ENCODE data around the gene HAO2. TPM values are rescaled to one million over a fixed set of nuclear protein-coding genes. Genes with fewer than 3 reads are reported as not detected.

Gene HAO2
- total RNA-seq, 6 experiments from 2014 or later: 33.9 to 282 (median 99.3) TPM

DNA sequence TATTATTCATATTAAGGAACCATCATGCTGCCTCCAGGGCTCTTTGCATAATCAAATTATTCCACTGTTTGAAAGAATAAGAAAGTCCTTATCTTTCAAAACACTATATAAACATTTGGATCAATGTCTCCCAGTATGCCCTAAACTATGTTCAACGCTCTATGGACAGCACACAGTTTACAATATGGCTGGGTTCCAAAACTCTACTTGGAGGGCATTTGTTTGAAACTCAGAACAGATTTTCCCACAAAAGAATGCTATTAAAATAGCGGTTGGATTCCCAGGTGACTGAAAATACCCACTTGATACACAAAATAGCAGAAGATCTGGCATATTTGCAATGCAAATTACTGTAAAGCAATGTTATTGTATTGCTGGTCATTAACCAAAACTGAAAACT, 3.2 kb downstream of the HAO2 start:
- ATAC-seq: peak; percentile 14 to 51 (median 18)

DNA sequence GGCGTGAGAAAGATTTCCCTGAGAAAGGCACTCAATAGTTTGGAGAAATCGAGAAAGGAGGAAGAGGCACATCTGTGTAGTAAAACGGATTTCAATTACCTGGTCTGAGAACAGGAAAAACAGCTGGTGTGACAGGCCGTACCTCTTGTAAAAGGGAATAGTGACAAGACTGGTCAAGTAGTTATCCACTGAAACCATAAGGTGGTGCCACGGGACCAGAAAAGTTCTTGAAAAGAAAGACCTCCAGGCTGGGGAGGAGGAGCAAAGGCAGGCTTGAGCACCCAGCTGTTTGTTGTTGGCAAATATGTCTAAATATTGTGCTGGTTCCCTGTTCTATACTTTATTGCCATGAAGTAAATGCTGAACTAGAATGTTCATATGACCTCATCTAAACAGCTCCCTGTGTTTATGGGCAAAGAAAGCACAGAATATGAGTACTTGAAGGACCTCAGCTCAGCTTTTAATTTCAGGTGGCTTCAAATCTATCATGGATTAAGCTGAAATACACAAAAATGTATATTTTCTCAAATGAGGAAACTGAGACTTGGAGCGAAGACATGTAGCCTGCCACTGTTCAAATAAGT, 4.0 kb downstream of the HAO2 start:
- ATAC-seq: peak; percentile 60 to 76 (median 74)
- WGBS (ENCODE audit: insufficient coverage, low coverage, low lambda C conversion rate, missing lambda C conversion rate): 7% methylated on average over 6 of the region's 6 CpGs
- H3K4me3 ChIP-seq: peak overlapping the region in 1 of 3 donors; percentile 7
- no peak for TF ChIP-seq POLR2A (IDR thresholded peaks at IDR 0.05)
- TF ChIP-seq CTCF (IDR thresholded peaks at IDR 0.05): peak; percentile 38 to 50 (median 46)
- no peaks in the 10 kb centered on the region for H3K36me3 ChIP-seq
- peak in 2 of 3 donors; percentile 32 to 60 for DNase-seq
- no peaks in the 10 kb centered on the region for H3K27me3 ChIP-seq
- H3K9me3 ChIP-seq: no peaks in the 10 kb centered on the region
- peaks cover 0 to 91% (median 19%) of the 10 kb centered on the region in 4 donors for H3K4me1 ChIP-seq
- H3K27ac ChIP-seq: peak overlapping the region in 2 of 3 donors; percentile 56 to 61
- intact Hi-C loops (cut with DNase I): no loop called here

More for the DNA sequence above, 3.2 kb downstream of the HAO2 start:
- Histone ChIP-seq H3K36me3 (peaks cover 0 to 4% (median 0%) of the 10 kb centered on the region in 4 donors), H3K4me3 (peak overlapping the region in 1 of 3 donors; percentile 7), H3K4me1 (peaks cover 0 to 90% (median 21%) of the 10 kb centered on the region in 4 donors), H3K9me3 (no peaks in the 10 kb centered on the region), H3K27ac (peak overlapping the region in 2 of 3 donors; percentile 56 to 61), H3K27me3 (no peaks in the 10 kb centered on the region)
- DNase-seq: no peak
- intact Hi-C loops (cut with DNase I): no loop called here
- 22% methylated on average over 2 of the region's 2 CpGs for WGBS (ENCODE audit: insufficient coverage, low coverage, low lambda C conversion rate, missing lambda C conversion rate)
- TF ChIP-seq POLR2A (IDR thresholded peaks at IDR 0.05) (no peak), CTCF (IDR thresholded peaks at IDR 0.05) (no peak)

DNA sequence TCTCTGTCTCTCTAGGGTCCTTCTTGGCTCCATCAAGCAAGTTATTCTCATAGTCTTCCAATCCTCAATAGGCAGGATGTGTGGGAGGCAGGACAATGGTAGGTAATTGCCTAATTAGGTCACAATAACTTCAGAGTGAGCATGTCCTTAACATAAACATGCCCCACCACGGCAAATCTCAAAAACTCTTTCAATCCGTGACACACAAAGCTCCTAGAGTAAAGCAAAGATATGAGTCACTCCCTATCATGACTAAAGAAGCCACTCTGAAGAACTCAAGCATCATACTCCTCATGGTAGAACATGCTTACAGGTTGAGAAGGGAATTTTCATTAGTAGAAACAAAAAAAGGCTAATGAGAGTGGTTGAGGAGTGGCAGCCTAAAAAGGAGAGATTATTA, 4.9 kb downstream of the HAO2 start:
- Histone ChIP-seq H3K4me1 (peaks cover 0 to 88% (median 16%) of the 10 kb centered on the region in 4 donors), H3K27me3 (no peaks in the 10 kb centered on the region), H3K4me3 (no peak overlapping the region), H3K36me3 (no peaks in the 10 kb centered on the region), H3K9me3 (no peaks in the 10 kb centered on the region), H3K27ac (peak overlapping the region in 2 of 3 donors; percentile 56 to 61)
- 34% methylated on average over 2 of the region's 2 CpGs for WGBS (ENCODE audit: insufficient coverage, low coverage, low lambda C conversion rate, missing lambda C conversion rate)
- ATAC-seq (no peak), DNase-seq (no peak)
- TF ChIP-seq CTCF (IDR thresholded peaks at IDR 0.05) (no peak), POLR2A (IDR thresholded peaks at IDR 0.05) (no peak)
- intact Hi-C loops (cut with DNase I): no loop called here

GRCh38 chr1:119374208-119374874, 5.8 kb downstream of the HAO2 start:
- peaks cover 0 to 82% (median 17%) of the 10 kb centered on the region in 4 donors for H3K4me1 ChIP-seq
- no peaks in the 10 kb centered on the region for H3K36me3 ChIP-seq
- 24% methylated on average over 4 of the region's 4 CpGs for WGBS (ENCODE audit: insufficient coverage, low coverage, low lambda C conversion rate, missing lambda C conversion rate)
- peak overlapping the region in 2 of 3 donors; percentile 46 to 56 for H3K27ac ChIP-seq
- no peak for DNase-seq
- H3K9me3 ChIP-seq: no peaks in the 10 kb centered on the region
- H3K27me3 ChIP-seq: no peaks in the 10 kb centered on the region
- ATAC-seq: peak in 3 of 4 donors; percentile 3 to 6 (median 5)
- intact Hi-C loops (cut with DNase I): no loop called here
- H3K4me3 ChIP-seq: no peak overlapping the region
- TF ChIP-seq POLR2A (IDR thresholded peaks at IDR 0.05) (no peak), CTCF (IDR thresholded peaks at IDR 0.05) (no peak)
